Activated CD4-positive, alpha-beta T cell treated with anti-CD3 and anti-CD28 coated beads, Interleukin-2, amount 10 ng/mL, durations not matched to agents 7 days and 5 days (primary cell): ENCODE measurements around the gene MRPS31. TPM values are rescaled to one million over a fixed set of nuclear protein-coding genes. Genes with fewer than 3 reads are reported as not detected.

Source experiments
- microRNA-seq: library from miRNA; unstranded; fragments of <30 nt; microRNA quantifications from one replicate; pipeline ENCODE4 v1.2.0, GENCODE V29; 2021; ENCODE audit warnings: borderline microRNAs expressed, borderline replicate concordance
- total RNA-seq, 2 experiments: library from RNA; stranded (reverse); gene quantifications; one replicate each; pipeline ENCODE4 v1.2.3, GENCODE V29; 2021

Gene MRPS31
- total RNA-seq, 2 experiments from 2014 or later, result 32.3 to 36.2 TPM

Small RNAs within 50 kb of the gene (microRNA-seq; reads per million reads assigned to microRNA genes)
- gene MIR320D1 (not detected), gene MIR621 (not detected)

Other genes with a start within 250 kb of the MRPS31 start
- gene FOXO1, start 104.5 kb downstream of the MRPS31 start, total RNA-seq, result 10 to 100 TPM; 40.3 to 46.5 TPM
- 10 to 100 TPM; 14.4 to 15.5 TPM for gene SLC25A15, start 18.4 kb upstream of the MRPS31 start, total RNA-seq
- 100 to 1,000 TPM; 125 to 149 TPM for gene ELF1, start 248.1 kb upstream of the MRPS31 start, total RNA-seq